ENCODE measurements around the gene CYP3A4.
"Not testable (repeated sequence)": the region's sequence is repeated elsewhere in the genome, so short reads cannot be mapped to it uniquely, and the experiment has no call there.

The CYP3A4 gene

GRCh38 chr7:99731638-99732374 is 52.2 kb downstream of the CYP3A4 start:
- Histone ChIP-seq H3K36me3 (no peaks in the 10 kb centered on the region), H3K4me3 (ENCODE audit: low read depth, low read length) (no peak overlapping the region), H3K27me3 (no peaks in the 10 kb centered on the region; the same call in 1 of the 2 replicates), H3K9me3 (no peaks in the 10 kb centered on the region), H3K4me1 (no peaks in the 10 kb centered on the region)
- no peak for TF ChIP-seq CTCF (IDR thresholded peaks at IDR 0.05; ENCODE audit: low read depth, low read length)
- no peak for DNase-seq

- H3K27me3 ChIP-seq, result no peaks in the 10 kb centered on the region; the same call in 1 of the 2 replicates
- no peaks in the 10 kb centered on the region for H3K4me1 ChIP-seq
- no peaks in the 10 kb centered on the region for H3K9me3 ChIP-seq
- no peak for TF ChIP-seq CTCF (IDR thresholded peaks at IDR 0.05; ENCODE audit: low read depth, low read length)
- no peaks in the 10 kb centered on the region for H3K36me3 ChIP-seq
- DNase-seq, result no peak
- no peak overlapping the region for H3K4me3 ChIP-seq (ENCODE audit: low read depth, low read length)
Measured at GRCh38 chr7:99730992-99731391, 53.0 kb downstream of the CYP3A4 start.

GRCh38 chr7:99730238-99730810 is 53.7 kb downstream of the CYP3A4 start:
- Histone ChIP-seq H3K9me3 (no peaks in the 10 kb centered on the region), H3K4me3 (ENCODE audit: low read depth, low read length) (no peak overlapping the region), H3K36me3 (no peaks in the 10 kb centered on the region), H3K4me1 (no peaks in the 10 kb centered on the region), H3K27me3 (no peaks in the 10 kb centered on the region; the same call in 1 of the 2 replicates)
- no peak for DNase-seq
- TF ChIP-seq CTCF (IDR thresholded peaks at IDR 0.05; ENCODE audit: low read depth, low read length), result no peak

- no peaks in the 10 kb centered on the region; the same call in 1 of the 2 replicates for H3K27me3 ChIP-seq
- no peaks in the 10 kb centered on the region for H3K36me3 ChIP-seq
- TF ChIP-seq CTCF (IDR thresholded peaks at IDR 0.05; ENCODE audit: low read depth, low read length), result no peak
- no peak overlapping the region for H3K4me3 ChIP-seq (ENCODE audit: low read depth, low read length)
- no peaks in the 10 kb centered on the region for H3K9me3 ChIP-seq
- H3K4me1 ChIP-seq, result no peaks in the 10 kb centered on the region
- DNase-seq, result no peak
Measured at GRCh38 chr7:99729486-99730237, 54.3 kb downstream of the CYP3A4 start.

GRCh38 chr7:99728615-99729014 is 55.4 kb downstream of the CYP3A4 start:
- Histone ChIP-seq H3K4me3 (ENCODE audit: low read depth, low read length) (no peak overlapping the region), H3K36me3 (no peaks in the 10 kb centered on the region), H3K27me3 (no peaks in the 10 kb centered on the region; the same call in 1 of the 2 replicates), H3K4me1 (no peaks in the 10 kb centered on the region), H3K9me3 (no peaks in the 10 kb centered on the region)
- DNase-seq, result no peak
- TF ChIP-seq CTCF (IDR thresholded peaks at IDR 0.05; ENCODE audit: low read depth, low read length), result no peak

- H3K36me3 ChIP-seq; H3K4me1 ChIP-seq; H3K9me3 ChIP-seq; H3K4me3 ChIP-seq (ENCODE audit: low read depth, low read length); DNase-seq; H3K27me3 ChIP-seq: not testable (repeated sequence)
Measured at GRCh38 chr7:99723201-99723600, 60.8 kb downstream of the CYP3A4 start.
